NCI-H146 treated with DMSO at 0.1 percent for 48 hours (cell line): Measurements from ENCODE around the gene MUCL3.
"Not testable (repeated sequence)": the region's sequence is repeated elsewhere in the genome, so short reads cannot be mapped to it uniquely, and the experiment has no call there.

Experiments used
- DNase-seq: peaks from one replicate; lab custom pipeline; 2025; ENCODE audit not compliant: unreplicated experiment; lab: John Stamatoyannopoulos, UW

Gene MUCL3

GRCh38 chr6:30937265-30937664 is 3.5 kb upstream of the MUCL3 start:
- DNase-seq: no peak

GRCh38 chr6:30938730-30939129 is 2.0 kb upstream of the MUCL3 start:
- no peak for DNase-seq

- no peak for DNase-seq
Measured at GRCh38 chr6:30939473-30939872, 1.3 kb upstream of the MUCL3 start.

DNA sequence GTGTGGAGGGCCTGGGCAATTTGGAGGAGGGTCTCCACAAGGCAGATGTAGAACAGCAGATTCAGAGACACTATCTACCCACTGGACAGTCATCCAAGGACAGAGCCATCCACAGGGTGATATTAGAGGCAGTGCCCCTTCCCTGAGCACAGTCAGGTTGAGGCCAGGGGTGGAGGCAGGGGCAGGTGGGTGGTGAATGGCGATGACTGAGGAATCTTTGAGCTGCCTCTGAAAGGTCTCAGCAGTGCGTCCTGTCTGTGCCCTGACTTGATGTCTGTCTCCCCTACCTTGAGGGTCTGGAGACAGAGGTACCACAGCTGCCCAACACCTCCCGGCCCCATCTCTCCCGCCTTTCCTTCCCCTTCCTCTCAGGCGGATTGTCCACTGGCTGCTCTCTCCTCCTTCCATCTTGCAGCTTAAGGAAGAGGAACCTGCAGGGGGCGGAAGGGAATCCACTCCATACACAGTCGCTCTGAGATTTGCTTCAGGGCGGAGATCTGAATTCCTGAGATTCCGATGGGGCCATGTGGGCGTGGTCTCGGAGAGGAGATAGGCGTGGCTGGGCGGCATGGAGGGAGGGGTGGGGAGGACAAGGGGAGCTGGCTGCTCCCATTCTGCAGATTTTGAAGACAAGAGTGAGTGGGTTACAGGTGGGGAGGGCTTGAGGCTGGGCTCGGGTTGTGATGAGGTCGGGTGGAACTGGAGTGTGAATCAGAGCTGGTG is 1.7 kb downstream of the MUCL3 start:
- DNase-seq: no peak

DNA sequence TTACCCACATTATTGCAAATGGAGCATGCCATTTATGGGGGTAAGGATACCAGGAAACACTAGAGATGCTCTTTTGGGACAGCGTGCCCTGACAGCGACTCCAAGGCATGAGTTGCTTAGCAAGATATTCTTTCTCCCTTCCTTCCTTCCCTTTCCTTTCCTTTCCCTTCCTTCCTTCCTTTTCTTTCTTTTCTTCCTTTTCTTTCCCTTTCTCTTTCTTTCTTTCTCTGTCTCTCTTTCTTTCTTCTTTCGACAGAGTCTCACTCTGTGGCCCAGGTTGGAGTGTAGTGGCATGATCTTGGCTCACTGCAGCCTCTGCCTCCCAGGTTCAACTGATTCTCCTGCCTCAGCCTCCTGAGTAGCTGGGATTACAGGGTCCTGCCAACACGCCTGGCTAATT is 3.3 kb downstream of the MUCL3 start:
- no peak for DNase-seq

DNA sequence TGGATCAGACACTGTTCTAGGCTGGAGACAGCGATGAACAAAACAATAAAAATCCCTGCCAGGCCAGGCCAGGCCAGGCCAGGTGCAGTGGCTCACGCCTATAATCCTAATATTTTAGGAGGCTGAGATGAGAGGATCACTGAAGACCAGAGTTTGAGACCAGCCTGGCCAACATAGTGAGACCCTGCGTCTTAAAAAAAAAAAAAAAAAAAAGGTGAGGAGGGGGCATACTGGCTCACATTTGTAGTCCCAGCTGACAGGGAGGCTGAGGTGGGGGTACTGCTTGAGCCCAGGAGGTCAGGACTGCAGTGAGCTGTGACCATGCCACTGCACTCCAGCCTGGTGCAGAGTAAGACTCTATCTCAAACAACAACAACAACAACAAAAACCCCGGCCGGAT is 4.5 kb downstream of the MUCL3 start:
- no peak for DNase-seq

GRCh38 chr6:30947231-30947630 is 6.5 kb downstream of the MUCL3 start:
- DNase-seq: no peak

DNA sequence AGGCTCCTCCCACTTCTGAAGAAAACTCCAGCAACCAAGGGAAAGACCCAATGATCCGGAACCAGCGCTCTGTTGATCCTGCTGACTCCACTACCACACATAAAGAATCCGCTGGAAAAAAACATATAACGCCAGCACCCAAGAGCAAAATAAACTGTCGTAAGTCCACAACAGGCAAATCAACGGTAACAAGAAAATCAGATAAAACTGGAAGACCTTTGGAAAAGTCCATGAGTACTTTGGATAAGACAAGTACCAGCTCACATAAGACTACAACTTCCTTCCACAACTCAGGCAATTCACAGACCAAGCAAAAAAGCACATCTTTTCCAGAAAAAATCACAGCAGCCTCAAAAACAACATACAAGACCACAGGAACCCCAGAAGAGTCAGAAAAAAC is 8.0 kb downstream of the MUCL3 start:
- DNase-seq: no peak

DNA sequence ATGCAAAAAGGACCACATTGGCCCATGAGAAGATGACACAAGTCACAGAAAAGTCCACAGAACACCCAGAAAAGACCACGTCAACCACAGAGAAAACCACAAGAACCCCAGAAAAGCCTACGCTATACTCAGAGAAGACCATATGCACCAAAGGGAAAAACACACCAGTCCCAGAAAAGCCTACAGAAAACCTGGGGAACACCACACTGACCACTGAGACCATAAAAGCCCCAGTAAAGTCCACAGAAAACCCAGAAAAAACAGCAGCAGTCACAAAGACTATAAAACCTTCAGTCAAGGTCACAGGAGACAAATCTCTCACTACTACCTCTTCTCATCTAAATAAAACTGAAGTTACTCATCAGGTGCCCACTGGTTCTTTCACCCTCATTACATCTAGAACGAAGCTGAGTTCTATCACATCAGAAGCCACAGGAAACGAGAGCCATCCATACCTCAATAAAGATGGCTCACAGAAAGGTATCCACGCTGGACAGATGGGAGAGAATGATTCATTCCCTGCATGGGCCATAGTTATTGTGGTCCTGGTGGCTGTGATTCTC is 11.2 kb downstream of the MUCL3 start:
- DNase-seq: no peak

- DNase-seq: no peak
Measured at GRCh38 chr6:30954631-30955366, 14.0 kb downstream of the MUCL3 start.

DNA sequence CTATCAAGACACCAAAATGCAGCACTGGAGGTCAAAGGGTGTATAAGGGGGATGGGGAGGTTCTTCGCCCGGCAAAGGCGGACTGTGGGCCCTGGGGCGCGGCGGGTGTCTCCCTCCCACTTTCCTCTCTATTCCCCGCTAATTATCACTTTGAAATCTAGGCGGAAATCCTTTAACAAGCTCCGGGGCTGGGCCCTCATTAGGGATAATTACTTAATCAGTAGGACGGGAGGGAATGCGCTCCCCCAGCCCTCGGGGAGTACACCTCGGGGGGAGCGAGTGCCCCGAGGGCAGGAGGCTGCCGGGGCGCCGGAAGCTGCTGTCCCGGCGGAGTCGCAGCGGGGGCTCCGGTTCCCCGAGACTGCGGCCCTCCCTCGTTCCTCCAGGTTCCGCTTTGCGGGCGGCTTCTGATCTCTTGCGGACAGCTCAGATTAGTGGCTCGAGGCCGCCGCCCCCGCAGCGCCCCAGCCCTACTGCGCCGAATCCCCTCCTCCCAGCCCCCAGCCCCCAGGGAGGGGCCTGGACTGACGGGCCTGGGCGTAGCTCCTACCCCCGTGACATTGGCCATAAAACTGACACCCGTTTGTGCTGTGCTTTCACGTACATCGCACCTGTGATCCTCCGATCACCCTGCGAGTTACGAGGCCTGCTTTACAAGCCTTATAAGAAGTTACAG is 14.7 kb downstream of the MUCL3 start:
- DNase-seq: peak; percentile 35

GRCh38 chr6:30957716-30958115 is 16.9 kb downstream of the MUCL3 start:
- no peak for DNase-seq

DNA sequence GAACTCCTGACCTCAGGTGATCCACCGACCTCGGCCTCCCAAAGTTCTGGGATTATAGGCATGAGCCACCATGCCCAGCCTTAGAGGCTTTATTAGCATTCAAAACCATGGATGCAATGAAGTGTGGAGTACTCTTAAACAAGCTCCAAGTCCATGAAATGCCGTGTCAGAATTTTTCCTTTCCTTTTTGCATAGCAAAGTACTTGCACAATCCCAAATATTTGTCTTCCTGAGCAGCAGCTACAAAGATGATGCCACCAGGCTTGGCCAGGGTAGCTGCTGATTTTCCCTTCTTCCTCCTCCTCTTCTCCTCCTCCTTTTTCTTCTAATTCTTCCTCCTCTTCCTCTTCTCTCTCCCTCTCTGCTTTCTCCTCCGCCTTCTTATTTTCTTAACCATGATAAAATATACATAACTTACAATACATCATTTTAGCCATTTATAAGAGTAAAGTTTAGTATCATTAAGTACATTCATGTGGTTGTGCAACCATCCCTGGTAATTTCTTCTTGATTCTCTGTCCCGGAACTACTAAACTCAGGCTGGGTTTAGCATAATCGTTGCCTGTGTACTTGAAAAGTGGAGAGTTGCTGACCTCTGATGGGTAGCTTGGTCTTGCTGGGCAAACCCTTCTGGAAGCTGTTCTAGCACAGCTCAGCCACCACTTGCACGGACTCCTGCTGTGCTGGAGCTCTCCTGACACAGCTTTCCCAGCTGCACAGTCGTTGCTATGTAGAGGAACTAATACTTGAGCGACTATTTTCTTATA is 20.3 kb downstream of the MUCL3 start:
- no peak for DNase-seq

- DNase-seq: no peak
Measured at GRCh38 chr6:30962716-30963115, 21.9 kb downstream of the MUCL3 start.

DNA sequence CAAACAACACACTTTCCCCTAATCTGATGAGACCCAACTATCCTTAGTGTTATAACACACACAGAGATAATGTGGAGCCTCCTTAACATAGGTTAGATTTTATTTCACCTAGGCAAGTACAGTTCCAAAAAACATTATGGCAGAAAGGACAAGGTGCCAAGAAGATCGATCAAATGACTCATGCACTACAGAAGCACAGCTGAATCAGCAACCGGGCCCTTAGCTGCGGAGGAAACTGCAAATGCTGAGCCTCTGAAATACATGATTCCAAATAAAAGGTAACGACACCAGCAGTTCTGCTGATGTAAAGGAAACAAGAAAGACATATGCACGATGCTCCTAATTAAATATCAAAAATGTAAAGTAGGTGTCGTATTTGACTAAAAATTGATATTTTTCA is 22.9 kb downstream of the MUCL3 start:
- no peak for DNase-seq

- no peak for DNase-seq
Measured at GRCh38 chr6:30964075-30964474, 23.3 kb downstream of the MUCL3 start.

DNA sequence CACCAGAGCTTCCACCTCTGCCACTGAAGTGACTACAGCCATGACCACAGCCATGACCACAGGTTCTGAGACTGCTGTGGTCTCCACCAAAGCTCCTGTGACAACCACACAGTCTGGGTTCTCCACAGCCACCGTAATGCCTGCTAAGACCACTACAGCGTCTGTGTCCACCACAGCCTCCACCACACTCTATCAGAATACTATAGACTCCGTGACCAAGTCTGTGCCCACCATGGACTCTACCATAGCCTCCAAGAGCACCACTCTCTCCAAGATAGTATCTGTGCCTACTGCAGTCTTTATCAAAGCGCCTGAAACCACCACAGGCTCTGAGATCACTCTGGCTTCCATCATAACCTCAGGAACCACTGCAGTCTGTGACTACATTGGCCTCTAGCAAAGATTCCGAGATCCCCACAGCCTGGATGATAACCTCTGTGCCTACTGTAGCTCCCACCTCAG is 24.4 kb downstream of the MUCL3 start:
- no peak for DNase-seq

- no peak for DNase-seq
Measured at GRCh38 chr6:30966154-30966553, 25.4 kb downstream of the MUCL3 start.

GRCh38 chr6:30969171-30969570 is 28.4 kb downstream of the MUCL3 start:
- DNase-seq: not testable (repeated sequence)

DNA sequence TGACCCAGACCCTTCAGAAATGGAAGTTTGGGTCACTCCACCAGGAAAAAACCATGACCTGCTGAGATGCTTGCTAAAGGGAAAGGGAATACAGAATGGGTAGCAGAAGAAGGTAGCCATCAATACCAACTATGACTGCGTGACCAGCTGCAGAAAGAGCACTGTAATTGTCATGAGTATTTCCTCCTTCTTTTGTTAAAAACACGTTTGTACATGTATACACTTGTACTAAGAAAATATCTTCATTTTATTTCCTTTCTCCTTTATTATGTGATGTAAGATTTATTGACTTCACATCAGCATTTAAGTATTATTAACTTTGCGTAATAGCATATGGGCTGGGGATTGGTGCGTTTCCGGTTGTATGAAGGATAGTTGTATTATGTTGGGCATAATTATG is 30.2 kb downstream of the MUCL3 start:
- no peak for DNase-seq

- DNase-seq: no peak
Measured at GRCh38 chr6:30972816-30973215, 32.0 kb downstream of the MUCL3 start.
